ENCODE data around the gene AKR1C8.
"Not testable (repeated sequence)": the region's sequence is repeated elsewhere in the genome, so short reads cannot be mapped to it uniquely, and the experiment has no call there.

The AKR1C8 gene

DNA sequence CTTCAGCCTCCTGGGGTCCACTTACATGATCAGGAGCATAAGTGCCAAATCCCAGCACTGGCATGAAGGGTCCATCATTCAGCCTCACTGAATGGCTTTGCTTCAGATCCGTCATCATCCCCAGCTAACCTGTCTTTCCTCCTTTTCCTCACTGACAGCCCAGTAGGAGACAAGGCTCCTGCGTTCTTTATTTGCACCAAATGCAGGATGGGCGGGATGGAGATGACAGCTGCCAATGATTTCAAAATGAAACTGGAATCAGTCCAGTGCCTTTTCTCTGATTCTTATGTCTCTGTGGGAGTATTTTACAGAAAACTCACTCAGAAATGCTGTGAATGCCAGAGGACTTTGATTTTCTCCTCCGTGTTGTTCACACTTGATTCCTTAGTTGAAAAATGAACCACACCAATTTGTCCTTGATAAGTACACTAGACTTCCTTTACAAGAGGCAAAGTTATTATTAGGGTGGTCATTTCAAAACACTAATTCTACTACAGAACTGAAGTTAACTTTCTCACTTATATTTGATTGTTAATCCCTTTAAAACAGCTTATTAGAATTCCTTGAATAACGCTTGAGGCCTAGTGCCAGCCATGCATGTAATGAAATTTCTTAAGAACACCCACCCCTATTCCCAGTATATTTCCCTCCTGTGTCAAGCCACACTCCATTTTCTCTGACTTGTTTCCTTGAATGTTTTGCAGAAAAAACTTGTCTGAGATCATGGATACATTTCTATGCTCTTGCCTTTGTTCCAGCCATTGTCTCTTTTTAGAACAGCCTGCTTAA lies at the start of gene AKR1C8:
TSS of gene AKR1C8 (minus strand) at position 164 of the 789 bp plus-strand sequence. CDS start at position 118, 46 bp downstream.
- no peak for DNase-seq

DNA sequence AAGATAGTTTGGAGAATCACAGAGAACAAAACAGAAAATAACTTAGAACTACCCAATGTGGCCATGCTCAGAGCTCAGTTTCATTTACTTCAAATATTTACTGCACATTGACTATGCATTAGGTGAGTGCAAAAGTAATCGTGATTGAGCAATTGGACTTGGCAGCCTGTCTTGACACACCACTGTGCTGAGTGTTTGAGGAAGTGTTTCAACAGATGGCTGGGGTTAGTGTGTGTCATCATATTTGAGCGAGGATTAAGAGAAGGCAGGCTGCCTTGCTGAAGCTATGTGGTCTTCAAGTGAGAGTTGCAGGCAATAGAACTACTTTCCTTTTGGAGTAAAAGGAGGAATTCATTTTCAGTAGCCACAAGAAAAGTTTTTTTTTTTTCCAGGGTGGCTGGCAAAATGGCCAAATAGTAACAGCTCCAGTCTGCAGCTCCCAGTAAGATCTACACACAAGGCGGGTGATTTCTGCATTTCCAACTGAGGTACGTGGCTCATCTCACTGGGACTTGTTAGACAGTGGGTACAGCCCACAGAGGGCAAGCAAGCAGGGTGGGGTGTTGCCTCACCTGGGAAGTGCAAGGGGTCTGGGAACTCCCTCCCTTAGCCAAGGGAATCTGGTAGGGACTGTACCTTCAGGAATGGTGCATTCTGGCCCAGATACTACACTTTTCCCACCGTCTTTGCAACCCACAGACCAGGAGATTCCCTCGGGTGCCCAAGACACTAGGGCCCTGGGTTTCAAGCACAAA lies 49.3 kb upstream of the AKR1C8 start:
- DNase-seq: no peak

DNA sequence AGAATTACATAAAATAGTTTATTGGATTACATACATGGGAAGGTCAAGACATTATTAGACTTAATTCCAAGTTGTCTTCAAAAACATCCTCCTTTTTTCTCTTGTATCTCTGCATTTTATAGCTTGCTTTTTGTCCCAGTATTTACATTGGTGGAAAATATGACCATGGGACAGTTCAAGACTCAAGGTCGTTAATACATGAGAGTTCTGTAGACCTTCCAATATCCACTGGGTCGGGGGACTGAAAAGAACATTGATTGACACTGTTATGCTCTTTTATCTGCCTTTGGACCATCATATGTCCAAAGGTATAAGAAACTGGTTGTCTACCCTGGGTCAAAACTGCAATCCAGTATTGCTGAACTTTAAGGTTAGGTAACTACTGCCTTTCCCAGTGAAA lies 48.4 kb upstream of the AKR1C8 start:
- no peak for DNase-seq

DNA sequence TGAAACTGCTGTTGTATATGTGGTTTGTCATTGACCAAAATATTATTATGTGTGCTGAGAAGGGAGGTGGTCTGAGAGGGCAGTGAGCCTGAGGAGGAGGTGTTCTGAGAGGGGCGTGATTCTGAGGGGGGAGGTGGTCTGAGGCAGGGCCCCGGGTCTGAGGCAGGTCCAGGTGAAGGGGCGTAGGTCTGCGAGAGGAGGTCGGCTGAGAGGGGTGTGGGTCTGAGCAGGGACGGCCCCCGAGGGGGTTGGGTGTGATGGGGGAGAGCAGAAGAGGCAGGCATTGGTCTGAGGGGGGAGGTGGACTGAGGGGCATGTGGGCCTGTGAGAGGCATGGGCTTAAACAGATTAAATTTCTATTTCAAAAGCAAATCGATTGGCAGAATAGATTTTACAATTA lies 44.1 kb upstream of the AKR1C8 start:
- DNase-seq: no peak

DNA sequence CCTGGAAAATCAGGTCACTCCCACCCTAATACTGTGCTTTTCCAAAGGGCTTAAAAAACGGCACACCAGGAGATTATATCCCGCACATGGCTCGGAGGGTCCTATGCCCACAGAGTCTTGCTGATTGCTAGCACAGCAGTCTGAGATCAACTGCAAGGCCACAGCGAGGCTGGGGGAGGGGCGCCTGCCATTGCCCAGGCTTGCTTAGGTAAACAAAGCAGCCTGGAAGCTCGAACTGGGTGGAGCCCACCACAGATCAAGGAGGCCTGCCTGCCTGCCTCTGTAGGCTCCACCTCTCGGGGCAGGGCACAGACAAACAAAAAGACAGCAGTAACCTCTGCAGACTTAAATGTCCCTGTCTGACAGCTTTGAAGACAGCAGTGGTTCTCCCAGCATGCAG lies 38.0 kb upstream of the AKR1C8 start:
- not testable (repeated sequence) for DNase-seq

DNA sequence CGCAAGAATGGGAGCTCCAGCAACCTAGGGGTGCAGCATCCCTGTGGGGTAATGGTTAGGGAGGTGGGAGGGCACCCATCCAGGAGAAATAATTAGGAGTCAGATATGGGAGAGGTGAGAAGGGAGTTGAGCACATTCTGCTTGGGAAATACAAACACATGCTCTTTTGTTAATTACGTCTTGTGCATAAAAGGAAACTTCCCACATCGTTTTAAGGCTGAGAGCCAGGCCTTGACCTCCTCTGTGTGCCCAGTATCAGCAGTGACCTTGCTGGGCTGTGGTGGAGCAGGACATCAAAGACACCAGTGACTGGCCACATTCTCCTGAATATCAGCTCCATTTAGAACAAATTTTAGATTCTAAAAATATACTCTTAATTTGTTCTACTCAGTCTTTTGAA lies 34.3 kb upstream of the AKR1C8 start:
- DNase-seq: no peak

DNA sequence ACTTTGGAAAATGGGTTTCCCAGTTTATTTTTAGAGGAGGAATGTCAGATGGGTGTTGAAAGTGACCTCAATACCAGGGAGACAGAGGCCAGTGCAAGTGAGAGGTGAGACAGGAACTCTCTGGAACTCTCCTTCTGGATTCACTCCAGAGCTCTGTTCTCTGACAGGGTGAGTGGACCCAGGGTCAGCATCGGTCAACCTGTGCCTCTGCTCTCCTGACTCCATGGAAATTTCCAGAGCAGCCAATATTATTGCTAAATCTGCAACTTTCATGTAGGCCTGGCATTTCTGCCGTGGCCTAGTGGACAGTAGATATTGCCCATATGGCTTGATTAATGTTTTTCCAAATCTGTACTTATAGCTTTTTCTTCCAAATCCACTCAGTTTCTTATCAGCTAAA lies 31.9 kb upstream of the AKR1C8 start:
- no peak for DNase-seq

DNA sequence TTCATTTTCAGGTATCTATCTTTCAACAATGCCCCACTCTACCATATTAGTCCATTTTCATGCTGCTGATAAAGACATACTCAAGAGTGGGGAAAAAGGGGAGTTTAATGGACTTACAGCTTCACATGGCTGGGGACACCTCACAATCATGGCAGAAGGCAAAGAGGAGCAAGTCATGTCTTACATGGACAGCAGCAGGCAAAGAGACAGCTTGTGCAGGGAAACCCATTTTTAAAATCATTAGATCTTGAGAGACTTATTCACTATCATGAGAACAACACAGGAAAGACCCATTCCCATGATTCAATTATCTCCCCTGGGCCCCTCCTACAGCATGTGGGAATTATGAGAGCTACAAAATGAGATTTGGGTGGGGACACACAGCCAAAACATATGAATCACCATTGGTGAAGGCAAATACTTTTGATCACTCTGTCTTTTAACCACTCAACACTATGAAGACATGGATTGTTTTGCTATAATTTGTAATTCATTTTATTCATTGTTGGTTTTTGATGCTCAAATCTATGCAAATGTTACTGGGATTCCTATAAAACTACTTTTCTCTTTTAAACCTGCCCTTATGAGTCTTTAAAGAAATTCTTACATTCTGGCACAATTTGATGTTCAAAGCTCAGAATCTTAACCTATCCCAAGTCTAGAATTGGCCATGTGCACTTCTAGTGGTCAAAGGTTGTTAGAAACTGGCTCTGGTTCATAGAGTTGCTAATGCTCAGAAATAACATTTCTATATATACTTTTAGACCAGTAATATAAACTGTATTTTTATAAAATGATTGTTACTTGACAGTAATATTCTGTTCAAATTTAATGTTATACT lies 27.0 kb upstream of the AKR1C8 start:
- DNase-seq: no peak

DNA sequence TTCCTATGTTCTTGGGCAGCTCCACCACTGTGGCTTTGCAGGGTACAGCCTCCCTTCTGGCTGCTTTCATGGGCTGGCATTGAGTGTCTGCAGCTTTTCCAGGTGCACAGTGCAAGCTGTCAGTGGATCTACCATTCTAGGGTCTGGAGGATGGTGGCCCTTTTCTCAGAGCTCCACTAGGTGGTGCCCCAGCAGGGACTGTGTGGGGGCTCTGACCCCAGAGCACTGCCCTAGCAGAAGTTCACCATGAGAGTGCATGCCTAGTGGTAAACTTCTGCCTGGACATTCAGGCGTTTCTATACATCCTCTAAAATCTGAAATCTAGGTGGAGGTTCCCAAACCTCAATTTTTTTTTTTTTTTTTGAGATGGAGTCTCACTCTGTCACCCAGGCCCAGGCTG lies 25.3 kb upstream of the AKR1C8 start:
- DNase-seq: not testable (repeated sequence)

DNA sequence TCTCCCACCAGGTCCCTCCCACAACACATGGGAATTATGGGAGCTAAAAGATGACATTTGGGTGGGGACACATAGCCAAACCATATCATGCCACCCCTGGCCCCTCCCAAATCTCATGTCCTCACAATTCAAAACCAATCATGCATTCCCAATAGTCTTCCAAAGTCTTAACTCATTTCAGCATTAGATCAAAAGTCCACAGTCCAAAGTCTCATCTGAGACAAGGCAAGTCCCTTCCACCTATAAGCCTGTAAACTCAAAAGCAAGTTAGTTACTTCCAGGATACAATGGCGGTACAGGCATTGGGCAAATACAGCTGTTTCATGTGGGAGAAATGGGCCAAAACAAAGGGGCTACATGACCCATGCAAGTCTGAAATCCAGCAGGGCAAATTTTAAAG lies 24.8 kb upstream of the AKR1C8 start:
- not testable (repeated sequence) for DNase-seq

DNA sequence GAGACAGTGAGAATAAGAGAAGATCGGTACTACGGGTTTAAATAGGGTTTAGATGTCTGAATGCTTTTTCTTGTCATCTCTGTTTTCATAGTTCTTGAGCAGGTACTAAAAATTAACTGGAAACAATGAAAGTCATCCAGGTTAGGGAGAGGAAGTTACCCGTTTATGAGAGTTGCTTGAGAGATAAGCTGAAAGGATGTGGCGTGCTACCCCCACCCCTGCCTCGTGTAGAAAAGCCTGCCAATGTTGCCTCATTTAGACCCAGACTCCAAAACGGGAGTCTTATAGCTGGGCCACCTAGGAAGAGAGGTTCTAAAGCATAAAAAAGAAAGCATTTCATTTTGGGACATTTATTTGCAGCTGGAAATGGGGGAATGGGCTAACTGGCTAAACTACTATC lies 21.8 kb upstream of the AKR1C8 start:
- no peak for DNase-seq

DNA sequence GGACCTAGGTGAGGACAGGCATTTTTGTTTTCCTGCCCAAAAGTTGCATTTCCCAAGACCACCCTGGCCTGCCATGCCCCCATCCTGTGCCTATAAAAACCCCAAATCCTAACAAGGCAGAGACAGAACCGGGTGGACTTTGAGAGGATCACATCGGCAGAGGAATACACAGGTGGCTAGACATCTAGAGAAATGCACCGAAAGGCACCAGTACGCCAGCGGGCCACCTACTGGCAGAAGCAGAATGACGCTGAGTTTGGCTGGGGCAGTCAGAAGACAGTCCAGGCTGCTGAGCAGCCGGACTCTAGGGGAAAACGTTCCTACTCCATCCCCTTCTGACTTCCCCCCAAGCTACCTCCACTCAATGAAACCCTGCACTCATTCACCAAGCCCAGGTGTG lies 14.4 kb upstream of the AKR1C8 start:
- no peak for DNase-seq

DNA sequence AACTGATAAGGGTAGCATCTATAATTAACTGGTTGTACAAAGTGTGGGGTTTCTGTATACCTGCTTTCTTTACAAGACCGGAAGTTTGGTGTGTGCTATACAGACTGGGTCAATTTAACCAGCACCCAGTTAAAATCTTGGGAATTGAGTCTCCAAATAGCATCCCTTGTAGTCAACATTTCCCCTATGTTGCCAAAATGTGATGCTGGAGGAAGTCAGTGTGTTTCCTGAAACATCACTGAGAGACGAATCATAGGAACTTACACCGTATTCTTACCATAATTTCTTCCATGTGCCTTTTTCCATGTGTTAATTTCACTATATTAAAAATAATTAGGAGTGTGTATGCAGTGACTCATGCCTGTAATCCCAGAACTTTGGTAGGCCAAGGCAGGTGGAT lies 13.4 kb upstream of the AKR1C8 start:
- no peak for DNase-seq

DNA sequence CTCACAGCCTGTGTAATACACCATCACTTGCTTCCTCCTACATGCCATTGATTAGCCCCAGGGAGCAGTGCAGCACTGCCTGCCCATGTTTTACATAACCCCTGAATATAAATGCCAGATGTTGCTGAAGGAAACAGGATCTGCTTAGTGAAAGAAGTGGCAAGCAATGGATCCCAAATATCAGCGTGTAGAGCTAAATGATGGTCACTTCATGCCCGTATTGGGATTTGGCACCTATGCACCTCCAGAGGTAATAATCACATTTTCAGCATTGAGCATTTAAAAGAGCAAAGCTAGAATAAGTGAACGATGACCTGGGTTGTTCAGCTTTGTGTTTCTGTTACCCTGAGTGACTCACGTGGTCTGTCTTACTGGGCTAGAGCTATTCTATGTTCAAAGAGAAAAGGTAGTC lies 11.8 kb upstream of the AKR1C8 start, which contains the start of gene AKR1C4:
TSS of gene AKR1C4 (plus strand) at position 136 of the 412 bp plus-strand sequence. CDS start at position 167, 31 bp downstream.
- no peak for DNase-seq

DNA sequence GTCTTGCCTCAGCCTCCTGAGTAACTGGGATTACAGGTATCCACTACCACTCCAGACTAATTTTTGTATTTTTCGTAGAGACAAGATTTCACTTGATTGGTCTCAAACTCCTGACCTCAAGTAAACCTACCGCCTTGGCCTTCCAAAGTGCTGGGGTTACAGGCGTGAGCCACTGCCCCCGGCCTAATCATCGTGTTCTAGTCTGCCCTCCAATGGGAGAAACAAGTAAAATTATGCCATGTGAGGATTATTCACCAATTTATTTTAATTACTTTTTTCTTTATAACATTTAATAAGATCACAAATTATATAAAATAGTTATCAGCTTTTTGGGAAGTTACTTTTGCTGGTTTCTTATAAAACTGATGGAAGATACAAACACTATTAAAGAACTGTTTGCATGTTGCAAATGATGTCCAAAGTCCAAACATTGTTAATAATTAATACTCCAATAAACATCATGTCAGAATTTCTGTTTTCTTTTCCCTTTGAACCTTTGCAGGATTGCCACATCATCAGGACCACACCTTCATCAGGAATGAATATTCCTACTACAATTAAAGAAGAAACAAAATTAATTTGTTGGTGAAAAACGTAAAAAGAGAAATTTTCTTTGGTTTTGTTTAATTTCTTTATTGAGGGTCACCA lies 10.9 kb upstream of the AKR1C8 start:
- DNase-seq: no peak

DNA sequence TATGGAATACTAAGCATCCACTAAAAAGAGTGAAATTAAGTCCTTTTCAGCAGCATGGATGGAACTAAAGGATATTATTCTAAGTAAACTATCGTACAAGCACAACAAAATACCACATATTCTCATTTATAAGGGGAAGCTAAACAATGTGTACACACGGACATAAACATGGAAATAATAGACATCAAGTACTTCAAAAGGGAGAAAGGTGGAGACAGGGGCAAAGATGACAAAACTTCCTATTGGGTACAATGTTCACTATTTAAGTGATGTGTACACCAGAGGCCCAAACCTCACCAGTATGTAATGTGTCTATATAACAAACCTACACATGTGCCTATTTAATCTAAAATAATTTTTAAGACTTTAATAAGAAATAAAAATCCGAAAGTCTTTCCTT lies 9.5 kb upstream of the AKR1C8 start:
- DNase-seq: no peak

DNA sequence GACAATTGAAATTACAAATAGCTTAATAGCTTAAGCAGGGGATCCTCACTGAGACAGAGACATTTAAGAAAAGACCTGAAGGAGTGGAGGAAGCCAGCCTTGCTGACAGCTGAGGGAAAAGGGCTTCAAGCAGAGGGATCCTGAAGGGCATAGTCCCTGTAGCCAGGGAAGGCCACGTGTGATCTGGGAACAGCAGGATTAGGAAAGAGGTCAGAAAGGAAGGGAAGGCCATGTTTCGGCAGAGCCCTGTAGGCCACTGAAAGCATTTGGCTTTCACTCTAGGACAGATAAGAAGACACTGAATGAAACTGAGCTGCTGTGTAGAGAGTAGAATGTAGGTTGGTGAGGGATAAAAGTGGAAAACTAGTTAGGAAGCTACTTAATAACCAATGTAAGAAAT lies 3.4 kb upstream of the AKR1C8 start:
- no peak for DNase-seq

DNA sequence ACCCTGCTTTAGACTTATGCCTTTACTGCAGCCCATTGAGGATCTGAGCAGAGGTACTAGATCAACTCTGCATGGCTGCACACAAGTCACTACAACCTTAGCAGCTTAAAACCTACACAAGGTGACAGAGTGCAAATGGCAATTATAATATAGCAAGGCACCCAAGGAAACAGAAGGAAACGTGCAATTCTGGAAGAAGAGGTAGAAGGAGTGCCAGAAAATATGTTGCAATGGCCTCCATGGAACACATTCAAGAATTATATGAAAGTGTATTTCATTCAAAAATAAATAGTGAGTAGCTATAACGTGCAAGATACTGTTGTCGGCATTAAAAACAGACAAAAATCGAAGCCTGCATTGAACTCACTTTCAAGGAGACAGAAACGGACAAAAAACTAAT lies 2.9 kb upstream of the AKR1C8 start:
- DNase-seq: no peak

DNA sequence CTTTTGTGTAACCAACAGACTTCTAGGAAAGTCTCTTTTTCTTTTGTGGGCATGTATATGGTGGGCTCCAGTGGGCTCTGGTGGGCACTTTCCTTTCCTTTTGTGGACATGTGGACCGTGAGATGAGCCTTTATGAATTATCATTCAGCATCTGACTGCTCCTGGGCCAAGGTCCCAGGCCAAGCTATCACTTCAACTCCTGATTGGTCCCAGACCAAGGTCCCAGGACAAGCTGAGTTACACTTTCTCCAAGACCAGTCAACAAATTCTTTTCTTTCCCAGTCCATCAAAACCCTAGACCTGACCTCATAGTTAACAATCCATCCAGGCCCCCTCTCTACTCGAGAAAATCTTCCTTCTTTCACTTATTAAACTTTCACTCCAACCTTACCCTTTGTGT lies 1.0 kb downstream of the AKR1C8 start:
- no peak for DNase-seq

DNA sequence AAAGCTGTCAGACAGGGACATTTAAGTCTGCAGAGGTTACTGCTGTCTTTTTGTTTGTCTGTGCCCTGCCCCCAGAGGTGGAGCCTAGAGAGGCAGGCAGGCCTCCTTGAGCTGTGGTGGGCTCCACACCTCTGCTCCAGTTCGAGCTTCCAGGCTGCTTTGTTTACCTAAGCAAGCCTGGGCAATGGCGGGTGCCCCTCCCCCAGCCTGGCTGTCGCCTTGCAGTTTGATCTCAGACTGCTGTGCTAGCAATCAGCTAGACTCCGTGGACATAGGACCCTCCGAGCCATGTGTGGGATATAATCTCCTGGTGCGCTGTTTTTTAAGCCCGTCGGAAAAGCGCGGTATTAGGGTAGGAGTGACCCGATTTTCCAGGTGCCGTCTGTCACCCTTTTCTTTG lies 4.4 kb downstream of the AKR1C8 start:
- not testable (repeated sequence) for DNase-seq

DNA sequence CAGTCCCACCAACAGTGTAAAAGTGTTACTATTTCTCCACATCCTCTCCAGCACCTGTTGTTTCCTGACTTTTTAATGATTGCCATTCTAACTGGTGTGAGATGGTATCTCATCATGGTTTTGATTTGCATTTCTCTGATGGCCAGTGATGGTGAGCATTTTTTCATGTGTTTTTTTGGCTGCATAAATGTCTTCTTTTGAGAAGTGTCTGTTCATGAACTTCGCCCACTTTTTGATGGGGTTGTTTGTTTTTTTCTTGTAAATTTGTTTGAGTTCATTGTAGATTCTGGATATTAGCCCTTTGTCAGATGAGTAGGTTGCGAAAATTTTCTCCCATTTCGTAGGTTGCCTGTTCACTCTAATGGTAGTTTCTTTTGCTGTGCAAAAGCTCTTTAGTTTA lies 9.4 kb downstream of the AKR1C8 start:
- DNase-seq: not testable (repeated sequence)

DNA sequence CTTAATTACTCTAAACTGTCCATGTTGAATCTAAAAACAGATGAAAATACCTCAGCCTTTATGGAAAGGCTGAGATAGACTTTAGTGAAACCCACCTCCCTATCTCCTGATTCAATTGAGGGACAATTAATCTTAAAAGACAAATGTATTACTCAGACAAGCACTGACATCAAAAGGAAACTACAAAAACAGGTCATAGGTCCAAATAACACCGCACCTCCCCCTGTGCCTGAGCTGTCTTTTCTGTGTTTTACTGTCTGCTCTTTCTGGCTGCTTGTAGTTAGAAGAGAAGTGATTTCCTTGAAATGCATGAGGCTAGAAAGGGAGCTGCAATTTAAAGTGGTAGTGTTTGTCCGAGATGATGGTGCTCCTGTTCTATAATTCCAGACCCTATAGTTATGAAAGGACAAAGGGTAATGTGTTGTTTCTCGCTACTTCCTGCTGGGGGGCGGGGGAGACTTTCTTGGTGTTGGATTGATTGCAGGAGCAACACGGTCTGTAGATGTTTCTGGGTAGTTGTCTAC lies 16.0 kb downstream of the AKR1C8 start:
- DNase-seq: no peak

DNA sequence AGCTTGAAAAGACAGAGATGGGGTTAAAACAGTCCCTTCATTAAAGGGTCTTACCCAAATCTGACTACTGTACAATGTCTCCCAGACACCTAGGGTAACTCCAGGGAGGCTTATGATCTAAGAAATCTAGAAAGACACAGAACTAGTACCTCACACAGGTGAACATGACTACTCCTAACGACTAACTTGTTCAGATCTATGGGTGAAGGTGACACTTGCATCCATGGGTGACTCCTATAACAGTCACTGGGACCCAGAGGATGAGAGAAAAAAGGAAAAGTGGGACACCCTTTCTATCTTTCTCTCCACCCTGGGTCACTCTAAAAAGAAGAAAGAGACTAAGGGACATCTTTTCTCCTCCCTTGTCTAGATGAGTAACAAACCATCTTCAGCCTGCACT lies 19.2 kb downstream of the AKR1C8 start:
- no peak for DNase-seq

All from activated CD4-positive, alpha-beta T cell treated with anti-CD3 and anti-CD28 coated beads, Interleukin-2, amount 50 U/mL, for 1 hour (primary cell).